Astrocyte of the cerebellum (primary cell): Measurements from ENCODE around the gene SPPL2A.

Experiments
- DNase-seq: peaks from one replicate; pipeline ENCODE4 v3.0.0-alpha.2; 2011; ENCODE audit warnings: low read depth
- H3K4me3 ChIP-seq: 2 replicates; pipeline ENCODE4 v1.5.1; 2011; ENCODE audit warnings: mild to moderate bottlenecking, low read depth, low read length, moderate library complexity
- in situ Hi-C: cut with HindIII; loops from 2 replicates; pipeline ENCODE4 v1.10.0; 2017; ENCODE audit warnings: low sequenced_read_pairs
- TF ChIP-seq, protein P1 (sequence below): IDR thresholded peaks from 2 replicates; pipeline ENCODE4 v1.5.1; 2012; ENCODE audit warnings: low read length, low read depth, moderate library complexity, mild to moderate bottlenecking; ENCODE audit errors: missing control alignments

The SPPL2A gene

DNA sequence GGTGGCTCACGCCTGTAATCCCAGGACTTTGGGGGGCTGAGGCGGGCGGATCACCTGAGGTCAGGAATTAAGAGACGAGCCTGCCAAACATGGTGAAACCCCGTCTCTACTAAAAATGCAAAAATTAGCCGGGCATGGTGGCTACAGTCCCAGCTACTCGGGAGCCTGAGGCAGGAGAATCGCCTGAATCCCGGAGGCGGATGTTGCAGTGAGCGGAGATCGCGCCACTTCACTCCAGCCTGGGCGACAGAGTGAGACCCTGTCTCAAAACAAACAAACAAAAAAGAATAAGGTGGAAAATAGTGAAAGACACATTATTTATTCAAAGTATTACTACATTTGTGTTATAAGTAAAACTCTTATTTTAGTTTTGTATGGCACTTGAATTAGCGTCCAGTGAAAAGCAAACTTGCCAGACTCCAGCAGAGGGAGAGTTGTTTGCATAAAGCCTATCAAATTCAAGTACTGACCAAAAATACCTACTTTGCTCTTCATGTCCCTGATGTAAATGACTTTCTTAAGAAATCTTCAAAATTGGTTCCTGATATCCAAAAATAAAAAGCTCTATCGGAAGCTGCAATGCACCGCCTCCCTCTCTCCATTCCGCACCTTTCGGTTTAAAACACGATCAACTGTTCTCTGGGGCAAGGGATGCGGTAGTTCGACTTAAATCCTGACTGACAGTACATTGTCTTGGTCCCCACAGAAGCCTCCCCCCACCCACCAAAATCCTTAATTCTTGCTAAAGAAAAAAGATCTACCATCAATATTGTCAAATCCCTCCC lies 80.1 kb downstream of the SPPL2A start:
- in situ Hi-C loops = no loop called here
- TF ChIP-seq, protein P1, sequence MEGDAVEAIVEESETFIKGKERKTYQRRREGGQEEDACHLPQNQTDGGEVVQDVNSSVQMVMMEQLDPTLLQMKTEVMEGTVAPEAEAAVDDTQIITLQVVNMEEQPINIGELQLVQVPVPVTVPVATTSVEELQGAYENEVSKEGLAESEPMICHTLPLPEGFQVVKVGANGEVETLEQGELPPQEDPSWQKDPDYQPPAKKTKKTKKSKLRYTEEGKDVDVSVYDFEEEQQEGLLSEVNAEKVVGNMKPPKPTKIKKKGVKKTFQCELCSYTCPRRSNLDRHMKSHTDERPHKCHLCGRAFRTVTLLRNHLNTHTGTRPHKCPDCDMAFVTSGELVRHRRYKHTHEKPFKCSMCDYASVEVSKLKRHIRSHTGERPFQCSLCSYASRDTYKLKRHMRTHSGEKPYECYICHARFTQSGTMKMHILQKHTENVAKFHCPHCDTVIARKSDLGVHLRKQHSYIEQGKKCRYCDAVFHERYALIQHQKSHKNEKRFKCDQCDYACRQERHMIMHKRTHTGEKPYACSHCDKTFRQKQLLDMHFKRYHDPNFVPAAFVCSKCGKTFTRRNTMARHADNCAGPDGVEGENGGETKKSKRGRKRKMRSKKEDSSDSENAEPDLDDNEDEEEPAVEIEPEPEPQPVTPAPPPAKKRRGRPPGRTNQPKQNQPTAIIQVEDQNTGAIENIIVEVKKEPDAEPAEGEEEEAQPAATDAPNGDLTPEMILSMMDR = peak; percentile 15
- DNase-seq = no peak
- H3K4me3 ChIP-seq = peak overlapping the region; percentile 97

DNA sequence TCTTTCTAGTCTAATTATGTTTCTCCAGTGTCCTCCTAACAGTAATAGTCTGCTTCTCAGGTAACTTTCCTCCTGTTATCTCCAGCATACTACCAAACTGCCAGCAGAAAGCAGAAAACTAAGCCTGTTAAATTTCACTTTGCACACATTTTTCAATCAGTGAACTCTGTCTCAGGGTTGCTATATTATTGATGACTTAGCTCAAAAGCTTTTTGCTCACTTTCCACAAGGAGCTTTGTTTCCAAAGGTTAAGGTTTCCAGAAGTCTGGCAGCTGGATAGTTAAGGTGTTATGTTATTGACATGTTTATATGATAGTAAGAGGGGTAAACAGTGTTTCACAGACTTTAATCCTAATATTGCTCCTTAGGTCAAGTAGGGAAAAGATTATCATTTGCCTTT lies 84.0 kb downstream of the SPPL2A start:
- in situ Hi-C loops = no loop called here
- no peak for DNase-seq
- no peak overlapping the region for H3K4me3 ChIP-seq
- TF ChIP-seq, protein P1 = no peak

DNA sequence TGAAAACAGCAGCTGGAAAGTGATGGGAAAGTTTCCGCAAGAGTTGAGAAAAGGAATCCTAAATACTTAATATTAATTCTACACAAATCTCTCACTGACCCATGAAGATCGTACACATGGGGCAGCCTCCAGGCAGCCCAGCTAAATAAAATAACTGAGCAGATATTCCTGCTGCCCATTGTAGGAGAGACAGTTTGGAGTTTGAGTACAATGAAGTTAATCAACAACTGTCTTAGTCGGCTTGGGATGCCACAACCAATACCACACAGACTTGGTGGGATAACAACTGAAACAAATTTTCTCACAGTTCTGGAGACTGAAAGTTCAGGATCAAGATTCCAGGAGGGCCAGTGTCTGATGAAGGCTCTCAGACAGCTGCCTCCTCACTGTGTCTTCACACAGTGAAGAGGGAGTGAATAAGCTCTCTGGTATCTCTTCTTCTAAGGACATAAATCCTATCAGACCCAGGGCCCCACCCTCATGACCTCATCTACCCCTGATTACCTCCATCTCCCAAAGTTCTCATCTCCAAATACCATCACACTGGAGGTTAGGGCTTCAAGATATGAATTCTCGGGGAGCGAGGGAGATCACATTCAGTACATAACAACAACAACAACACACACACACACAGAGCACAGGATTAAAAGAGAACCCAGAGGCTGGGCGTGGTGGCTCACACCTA lies 88.6 kb downstream of the SPPL2A start:
- in situ Hi-C loops = no loop called here
- TF ChIP-seq, protein P1 = no peak
- no peak overlapping the region for H3K4me3 ChIP-seq
- DNase-seq = no peak

DNA sequence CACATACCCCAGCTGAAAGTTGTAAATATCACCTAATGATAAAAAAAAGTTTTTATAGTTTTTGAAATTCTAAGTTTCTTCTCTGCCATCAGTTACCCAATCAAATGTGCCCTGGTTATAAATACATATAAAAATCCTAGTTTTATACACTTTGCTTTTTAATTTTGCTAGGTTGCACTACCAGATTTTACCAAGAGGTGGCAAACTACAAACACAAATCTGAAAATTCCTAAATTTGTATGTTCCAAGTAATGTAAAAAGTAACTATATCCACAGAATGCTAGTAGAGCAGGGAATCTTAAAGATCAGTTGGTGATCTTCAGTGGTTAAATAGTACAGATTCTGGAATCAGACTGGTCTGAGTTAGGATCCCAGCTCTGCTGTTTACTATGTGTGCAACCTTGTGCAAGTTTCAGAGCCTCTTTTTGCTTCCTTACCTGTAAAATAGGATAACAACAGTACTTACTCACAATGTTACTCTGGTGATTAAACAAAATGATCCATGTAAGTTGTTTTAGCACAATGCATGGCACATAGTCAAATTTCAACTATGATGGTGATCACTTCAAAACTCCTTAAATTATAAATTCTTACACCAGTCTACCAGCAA lies 89.9 kb downstream of the SPPL2A start:
- H3K4me3 ChIP-seq = no peak overlapping the region
- TF ChIP-seq, protein P1 = peak; percentile 40
- peak; percentile 31 for DNase-seq
- in situ Hi-C loops = no loop called here

DNA sequence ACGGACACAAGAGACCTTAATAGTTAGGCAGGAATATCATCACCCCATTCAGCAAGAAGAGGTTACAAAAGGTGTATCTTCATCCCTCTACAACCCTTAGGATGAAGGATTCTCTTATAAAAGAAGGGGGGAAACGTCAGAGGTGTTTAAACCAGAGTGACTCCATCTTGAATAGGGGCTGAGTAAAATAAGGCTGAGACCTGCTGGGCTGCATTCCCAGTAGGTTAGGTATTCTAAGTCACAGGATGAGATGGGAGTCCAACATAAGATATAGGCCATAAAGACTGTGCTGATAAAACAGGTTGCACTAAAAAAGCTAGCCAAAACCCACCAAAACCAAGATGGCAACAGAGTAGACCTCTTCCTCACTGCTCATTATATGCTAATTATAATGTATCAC lies 95.4 kb downstream of the SPPL2A start:
- H3K4me3 ChIP-seq = no peak overlapping the region
- no peak for DNase-seq
- TF ChIP-seq, protein P1 = no peak
- in situ Hi-C loops = no loop called here

DNA sequence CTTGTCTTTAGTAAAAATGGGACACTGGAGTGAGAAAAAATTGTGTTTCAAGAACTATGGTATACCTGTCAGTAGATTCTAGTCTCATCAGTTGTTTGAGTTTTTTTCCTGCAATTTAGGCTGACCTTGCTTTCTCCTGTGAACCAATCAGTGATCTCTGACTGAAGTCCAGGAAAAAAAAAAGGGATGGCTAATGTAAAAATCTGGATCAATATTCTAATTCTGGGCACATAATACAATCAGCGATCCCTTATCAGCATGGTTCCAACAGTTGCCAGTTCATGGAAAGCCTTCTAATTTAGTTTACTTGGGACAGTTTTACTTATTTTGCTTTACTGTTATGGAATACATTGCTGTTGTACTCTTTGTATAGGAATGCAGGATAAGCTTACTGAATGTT lies 95.9 kb downstream of the SPPL2A start:
- in situ Hi-C loops = no loop called here
- H3K4me3 ChIP-seq = no peak overlapping the region
- TF ChIP-seq, protein P1 = no peak

More for the DNA sequence above, 95.9 kb downstream of the SPPL2A start:
- no peak for DNase-seq
